Osteoblast (primary cell): ENCODE results near the gene EVI2B. TPM values are rescaled to one million over a fixed set of nuclear protein-coding genes. Genes with fewer than 3 reads are reported as not detected.

Source experiments
- DNase-seq: peaks from one replicate; pipeline ENCODE4 v3.0.0; 2011; ENCODE audit warnings: low spot score, mixed read lengths; ENCODE audit not compliant: insufficient read length; ENCODE audit errors: missing footprints
- H2AFZ ChIP-seq: 2 replicates; pipeline ENCODE4 v1.6.0; 2011; ENCODE audit warnings: mild to moderate bottlenecking, low read length
- H3K27ac ChIP-seq: 2 replicates; pipeline ENCODE4 v1.5.1; 2011; ENCODE audit warnings: mild to moderate bottlenecking, low read depth, low read length, moderate library complexity
- H3K27me3 ChIP-seq: 2 replicates; pipeline ENCODE4 v1.6.0; 2012; ENCODE audit warnings: mild to moderate bottlenecking, control low read depth, inconsistent platforms, low read length, moderate library complexity; ENCODE audit not compliant: insufficient read depth
- H3K36me3 ChIP-seq: 2 replicates; pipeline ENCODE4 v1.5.1; 2011; ENCODE audit warnings: mild to moderate bottlenecking, low read length, control low read depth, moderate library complexity; ENCODE audit not compliant: insufficient read depth
- H3K4me1 ChIP-seq: 2 replicates; pipeline ENCODE4 v1.5.1; 2011; ENCODE audit warnings: mild to moderate bottlenecking, low read length, control low read depth, moderate library complexity; ENCODE audit not compliant: insufficient read depth
- H3K4me2 ChIP-seq: 2 replicates; pipeline ENCODE4 v1.6.0; 2011; ENCODE audit warnings: mild to moderate bottlenecking, low read length; ENCODE audit not compliant: insufficient read depth
- H3K4me3 ChIP-seq: fragments of 200-600 bp; sonication (generic); 3 replicates; pipeline ENCODE4 v1.5.1; 2012; ENCODE audit warnings: mild to moderate bottlenecking, low read length, inconsistent platforms; ENCODE audit not compliant: insufficient read depth
- H3K79me2 ChIP-seq: 2 replicates; pipeline ENCODE4 v1.6.0; 2012; ENCODE audit warnings: mild to moderate bottlenecking, low read length, control low read depth, inconsistent platforms; ENCODE audit not compliant: insufficient read depth
- H3K9me3 ChIP-seq: 2 replicates; pipeline ENCODE4 v1.5.1; 2011; ENCODE audit warnings: low read depth, low read length, control low read depth
- H4K20me1 ChIP-seq: 2 replicates; pipeline ENCODE4 v1.6.0; 2012; ENCODE audit warnings: mild to moderate bottlenecking, low read length, control low read depth; ENCODE audit not compliant: insufficient read depth
- total RNA-seq: library from RNA; depleted of rRNA; stranded (reverse); fragments of >200 nt; gene quantifications from 2 replicates; pipeline ENCODE4 v1.2.3, GENCODE V29; 2012
- TF ChIP-seq, protein P1 (sequence below): IDR thresholded peaks from 2 replicates; pipeline ENCODE4 v1.5.1; 2011; ENCODE audit warnings: mild to moderate bottlenecking, low read depth, low read length, moderate library complexity; ENCODE audit errors: extremely low read depth

The EVI2B gene, protein sequence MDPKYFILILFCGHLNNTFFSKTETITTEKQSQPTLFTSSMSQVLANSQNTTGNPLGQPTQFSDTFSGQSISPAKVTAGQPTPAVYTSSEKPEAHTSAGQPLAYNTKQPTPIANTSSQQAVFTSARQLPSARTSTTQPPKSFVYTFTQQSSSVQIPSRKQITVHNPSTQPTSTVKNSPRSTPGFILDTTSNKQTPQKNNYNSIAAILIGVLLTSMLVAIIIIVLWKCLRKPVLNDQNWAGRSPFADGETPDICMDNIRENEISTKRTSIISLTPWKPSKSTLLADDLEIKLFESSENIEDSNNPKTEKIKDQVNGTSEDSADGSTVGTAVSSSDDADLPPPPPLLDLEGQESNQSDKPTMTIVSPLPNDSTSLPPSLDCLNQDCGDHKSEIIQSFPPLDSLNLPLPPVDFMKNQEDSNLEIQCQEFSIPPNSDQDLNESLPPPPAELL
- 4.0 and 6.2 TPM in 2 replicates for total RNA-seq

DNA sequence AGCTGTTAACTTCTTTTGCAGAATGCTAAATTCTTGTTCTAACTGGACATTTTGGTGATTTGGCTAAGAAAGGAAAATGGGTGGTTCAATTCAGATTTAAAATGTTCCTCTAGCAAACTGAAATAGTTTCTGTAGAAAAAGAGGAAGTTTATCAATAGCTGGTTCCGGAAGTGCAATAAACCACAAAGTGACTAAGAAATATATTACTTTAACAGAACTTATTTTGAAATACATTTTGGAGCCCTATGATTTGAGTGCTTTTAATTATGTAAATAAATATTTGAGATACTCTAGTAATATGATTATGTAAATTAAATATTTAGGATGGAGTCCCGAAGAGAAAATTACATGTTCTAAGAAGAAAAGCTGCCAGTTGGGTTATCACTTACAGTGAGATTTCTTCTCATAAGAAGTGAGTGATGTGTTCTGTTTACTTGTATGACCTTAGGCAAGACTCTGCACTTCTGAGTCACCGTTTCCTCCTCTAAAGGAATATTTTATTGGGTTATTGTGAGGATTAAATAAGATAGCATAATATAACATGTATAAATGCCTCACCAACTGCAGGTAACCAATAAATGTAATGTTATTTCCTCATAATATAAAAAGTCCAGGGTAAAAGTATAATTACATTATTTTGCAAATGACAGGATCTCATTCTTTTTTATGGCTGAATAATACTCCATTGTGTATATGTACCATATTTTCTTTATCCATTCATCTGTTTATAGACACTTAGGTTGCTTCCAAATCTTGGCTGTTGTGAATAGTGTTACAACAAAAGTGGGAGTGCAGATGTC is at the start of gene EVI2B:
TSS of gene EVI2B (minus strand) at position 73 of the 800 bp plus-strand sequence. CDS start 8,445 bp downstream, outside the sequence.
- Histone ChIP-seq H3K4me3 (no peak within 1 kb of the TSS), H3K9me3 (no peaks in the 10 kb centered on the region), H3K79me2 (peaks cover 20% of the 10 kb centered on the region), H2AFZ (no peak within 1 kb of the TSS), H3K27me3 (no peaks in the 10 kb centered on the region), H3K4me2 (peak within 1 kb of the TSS; percentile 55), H3K4me1 (peaks cover 21% of the 10 kb centered on the region), H3K27ac (peak within 1 kb of the TSS; percentile 50), H4K20me1 (no peaks in the 10 kb centered on the region), H3K36me3 (no peaks in the 10 kb centered on the region)
- no peak for DNase-seq
- TF ChIP-seq, protein P1, sequence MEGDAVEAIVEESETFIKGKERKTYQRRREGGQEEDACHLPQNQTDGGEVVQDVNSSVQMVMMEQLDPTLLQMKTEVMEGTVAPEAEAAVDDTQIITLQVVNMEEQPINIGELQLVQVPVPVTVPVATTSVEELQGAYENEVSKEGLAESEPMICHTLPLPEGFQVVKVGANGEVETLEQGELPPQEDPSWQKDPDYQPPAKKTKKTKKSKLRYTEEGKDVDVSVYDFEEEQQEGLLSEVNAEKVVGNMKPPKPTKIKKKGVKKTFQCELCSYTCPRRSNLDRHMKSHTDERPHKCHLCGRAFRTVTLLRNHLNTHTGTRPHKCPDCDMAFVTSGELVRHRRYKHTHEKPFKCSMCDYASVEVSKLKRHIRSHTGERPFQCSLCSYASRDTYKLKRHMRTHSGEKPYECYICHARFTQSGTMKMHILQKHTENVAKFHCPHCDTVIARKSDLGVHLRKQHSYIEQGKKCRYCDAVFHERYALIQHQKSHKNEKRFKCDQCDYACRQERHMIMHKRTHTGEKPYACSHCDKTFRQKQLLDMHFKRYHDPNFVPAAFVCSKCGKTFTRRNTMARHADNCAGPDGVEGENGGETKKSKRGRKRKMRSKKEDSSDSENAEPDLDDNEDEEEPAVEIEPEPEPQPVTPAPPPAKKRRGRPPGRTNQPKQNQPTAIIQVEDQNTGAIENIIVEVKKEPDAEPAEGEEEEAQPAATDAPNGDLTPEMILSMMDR = no peak

DNA sequence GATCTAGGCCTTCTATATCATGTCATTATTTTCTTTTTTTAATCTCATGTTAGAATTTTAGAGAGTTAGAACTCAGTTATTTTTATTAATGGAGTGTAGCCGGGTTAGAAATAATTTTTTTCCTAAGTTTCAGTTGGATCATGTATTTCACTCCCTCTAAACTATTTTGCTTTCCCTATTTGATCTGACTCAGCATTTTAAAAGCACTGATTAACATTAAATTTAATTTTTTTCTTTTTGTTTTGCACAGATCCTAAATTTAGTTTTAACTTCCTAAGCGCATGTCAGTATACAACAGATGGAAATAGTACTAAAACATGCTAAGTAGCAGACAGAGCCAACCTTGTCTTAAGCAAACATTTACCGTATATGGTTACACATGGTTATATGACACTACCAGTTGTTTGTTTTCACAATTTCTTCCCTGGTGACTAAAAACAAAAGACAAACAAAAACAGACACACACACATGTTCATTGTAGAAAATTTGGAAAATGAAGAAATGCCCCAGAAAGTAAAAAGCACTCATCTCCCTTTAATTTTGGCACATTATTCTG is 44.1 kb upstream of the EVI2B start:
- no peak overlapping the region for H3K27ac ChIP-seq
- H4K20me1 ChIP-seq = no peaks in the 10 kb centered on the region
- H3K36me3 ChIP-seq = peaks cover 51% of the 10 kb centered on the region
- no peaks in the 10 kb centered on the region for H3K4me1 ChIP-seq
- no peak for DNase-seq
- no peak overlapping the region for H2AFZ ChIP-seq
- no peaks in the 10 kb centered on the region for H3K79me2 ChIP-seq
- H3K4me3 ChIP-seq = no peak overlapping the region
- no peaks in the 10 kb centered on the region for H3K27me3 ChIP-seq
- no peak overlapping the region for H3K4me2 ChIP-seq
- H3K9me3 ChIP-seq = no peaks in the 10 kb centered on the region
- TF ChIP-seq, protein P1 = no peak

DNA sequence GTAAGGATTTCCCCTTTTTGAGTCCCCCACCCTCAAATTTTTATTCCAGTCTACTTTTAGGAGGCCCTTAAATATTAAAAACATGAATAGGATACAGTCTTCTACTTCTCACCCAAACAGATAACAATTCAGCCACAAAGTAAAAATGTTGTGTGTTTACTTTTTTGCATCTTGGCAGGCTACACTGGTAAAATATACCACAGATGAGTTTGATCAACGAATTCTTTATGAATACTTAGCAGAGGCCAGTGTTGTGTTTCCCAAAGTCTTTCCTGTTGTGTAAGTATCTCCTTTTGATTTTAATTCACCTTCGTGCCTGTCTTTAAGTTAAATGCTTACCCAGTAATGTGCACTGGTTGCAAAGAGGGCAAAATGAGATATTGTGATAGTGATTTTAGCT is 43.2 kb upstream of the EVI2B start:
- Histone ChIP-seq H3K79me2 (no peaks in the 10 kb centered on the region), H4K20me1 (no peaks in the 10 kb centered on the region), H3K27ac (no peak overlapping the region), H3K4me2 (no peak overlapping the region), H3K36me3 (peaks cover 51% of the 10 kb centered on the region), H3K4me1 (no peaks in the 10 kb centered on the region), H2AFZ (no peak overlapping the region), H3K9me3 (no peaks in the 10 kb centered on the region), H3K27me3 (no peaks in the 10 kb centered on the region), H3K4me3 (no peak overlapping the region)
- no peak for DNase-seq
- TF ChIP-seq, protein P1 = no peak
